Transverse colon (tissue), 3 donors: ENCODE results near the gene WBP1L.

ENCODE experiments used
- EP300 ChIP-seq: sonication (generic); formaldehyde crosslinking; IDR thresholded peaks from one replicate; pipeline ENCODE4 v1.6.1; 2017; ENCODE audit warnings: antibody characterized with exemption, low read depth
- POLR2A ChIP-seq: fragments of 450-650 bp; IDR thresholded peaks from one replicate; pipeline ENCODE4 v1.6.1; 2016; ENCODE audit warnings: antibody characterized with exemption, mild to moderate bottlenecking, moderate library complexity
- POLR2AphosphoS5 ChIP-seq, 3 donors: sonication (generic); formaldehyde crosslinking; IDR thresholded peaks; one replicate each; pipeline ENCODE4 v1.6.1; 2016; ENCODE audit warnings: antibody characterized with exemption in 3 of 3

DNA sequence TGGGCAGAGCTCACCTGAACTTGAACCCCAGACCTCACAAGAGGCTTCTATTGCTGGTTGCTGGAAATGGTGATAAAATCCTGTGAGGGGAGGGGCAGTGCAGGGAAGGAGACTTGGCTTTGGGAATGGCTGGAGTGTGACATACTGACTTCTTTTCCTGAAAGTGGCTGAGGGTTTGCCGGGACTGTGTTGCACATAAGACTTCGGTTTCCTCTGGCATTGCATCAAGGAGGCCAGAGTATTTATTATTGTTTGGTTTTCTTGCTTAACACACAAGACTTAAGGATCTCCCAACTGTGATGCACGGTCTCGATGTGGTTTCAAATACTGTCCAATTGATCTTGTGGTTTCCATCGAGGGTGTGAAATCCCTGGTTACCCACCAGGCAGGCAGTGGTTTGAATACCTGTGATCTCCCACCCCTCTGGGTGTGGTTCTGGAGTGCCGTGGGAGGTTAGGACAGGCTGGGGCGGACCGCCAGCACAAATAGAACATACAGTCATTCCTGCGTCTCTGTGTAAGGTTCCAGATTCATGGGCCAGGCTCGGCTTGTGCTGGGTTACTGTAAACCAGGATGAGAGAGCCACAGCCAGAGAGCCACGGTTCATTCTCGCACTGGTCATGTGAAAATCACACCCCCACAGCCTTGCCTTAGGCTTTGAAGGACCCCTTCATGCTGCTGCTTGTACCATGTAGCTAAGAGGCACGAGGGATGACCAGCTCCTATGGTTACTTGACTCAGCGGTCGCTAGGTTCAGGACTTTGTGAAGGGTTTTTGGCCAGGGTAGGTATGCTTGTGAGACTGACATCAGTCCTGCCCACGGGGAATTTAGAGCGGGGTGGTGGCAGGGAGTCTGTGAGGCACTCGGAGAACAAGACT lies 39.2 kb downstream of the WBP1L start:
- TF ChIP-seq POLR2A = no peak
- peak in 2 of 3 donors; percentile 43 to 78 for TF ChIP-seq POLR2AphosphoS5 (IDR thresholded peaks at IDR 0.05)
- TF ChIP-seq EP300 = peak; percentile 94
